SK-N-SH (cell line): ENCODE measurements around the gene SCARB1.

Source experiments
- CTCF ChIP-seq: fragments of 200-600 bp; sonication (generic); IDR thresholded peaks from 2 replicates; pipeline ENCODE4 v1.6.1; 2017; ENCODE audit warnings: antibody characterized with exemption, mild to moderate bottlenecking, moderate library complexity
- EZH2phosphoT487 ChIP-seq: fragments of 200-600 bp; sonication (generic); IDR thresholded peaks from 2 replicates; pipeline ENCODE4 v1.6.1; 2017; ENCODE audit warnings: low read depth, mixed run types, mild to moderate bottlenecking, antibody characterized with exemption, moderate library complexity, borderline replicate concordance
- FOSL2 ChIP-seq: IDR thresholded peaks from 2 replicates; pipeline ENCODE4 v1.4.0; 2012; ENCODE audit warnings: low read depth, mild to moderate bottlenecking, moderate library complexity, borderline replicate concordance
- GABPA ChIP-seq: IDR thresholded peaks from 2 replicates; pipeline ENCODE4 v1.4.0; 2012; ENCODE audit warnings: low read depth, mild to moderate bottlenecking
- MAX ChIP-seq: IDR thresholded peaks from 2 replicates; pipeline ENCODE4 v1.4.0; 2012; ENCODE audit warnings: low read depth
- NFIC ChIP-seq: IDR thresholded peaks from 2 replicates; pipeline ENCODE4 v1.4.0; 2012; ENCODE audit warnings: borderline replicate concordance
- POLR2AphosphoS5 ChIP-seq: IDR thresholded peaks from 2 replicates; pipeline ENCODE4 v1.6.1; 2012; ENCODE audit warnings: low read depth, low read length
- SMC3 ChIP-seq: IDR thresholded peaks from 2 replicates; pipeline ENCODE4 v1.6.1; 2012; ENCODE audit warnings: low read depth, low read length, improper control_type of control experiment
- TCF12 ChIP-seq: IDR thresholded peaks from 2 replicates; pipeline ENCODE4 v1.4.0; 2012
- ZBTB33 ChIP-seq: IDR thresholded peaks from 2 replicates; pipeline ENCODE4 v1.4.0; 2012; ENCODE audit warnings: low read depth, borderline replicate concordance

DNA sequence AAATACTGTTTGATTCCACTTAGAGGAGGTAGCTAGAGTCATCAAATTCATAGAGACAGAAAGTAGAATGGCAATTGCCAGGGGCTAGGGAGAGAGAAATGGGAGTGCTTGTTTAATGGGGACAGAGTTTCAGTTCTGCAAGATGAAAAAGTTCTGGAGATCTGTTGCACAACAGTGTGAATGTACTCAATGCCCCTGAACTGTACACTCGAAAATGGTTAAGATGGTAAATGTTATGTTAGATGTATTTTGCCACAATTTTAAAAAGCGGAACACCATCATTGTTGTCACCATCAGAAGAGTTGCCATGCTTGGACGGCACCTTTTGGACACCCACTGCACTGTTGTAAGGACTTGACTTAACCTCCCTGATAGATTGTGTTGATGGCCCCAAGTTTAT, 106.9 kb downstream of the SCARB1 start:
- TF ChIP-seq CTCF (no peak), SMC3 (no peak), EZH2phosphoT487 (no peak), GABPA (no peak), ZBTB33 (no peak), TCF12 (no peak), MAX (no peak), POLR2AphosphoS5 (no peak), FOSL2 (no peak), NFIC (no peak)
